Measurements from ENCODE around the gene FAM90A1. TPM values are rescaled to one million over a fixed set of nuclear protein-coding genes. Genes with fewer than 3 reads are reported as not detected.
"Not testable (repeated sequence)": the region's sequence is repeated elsewhere in the genome, so short reads cannot be mapped to it uniquely, and the experiment has no call there.

FAM90A1 gene, protein sequence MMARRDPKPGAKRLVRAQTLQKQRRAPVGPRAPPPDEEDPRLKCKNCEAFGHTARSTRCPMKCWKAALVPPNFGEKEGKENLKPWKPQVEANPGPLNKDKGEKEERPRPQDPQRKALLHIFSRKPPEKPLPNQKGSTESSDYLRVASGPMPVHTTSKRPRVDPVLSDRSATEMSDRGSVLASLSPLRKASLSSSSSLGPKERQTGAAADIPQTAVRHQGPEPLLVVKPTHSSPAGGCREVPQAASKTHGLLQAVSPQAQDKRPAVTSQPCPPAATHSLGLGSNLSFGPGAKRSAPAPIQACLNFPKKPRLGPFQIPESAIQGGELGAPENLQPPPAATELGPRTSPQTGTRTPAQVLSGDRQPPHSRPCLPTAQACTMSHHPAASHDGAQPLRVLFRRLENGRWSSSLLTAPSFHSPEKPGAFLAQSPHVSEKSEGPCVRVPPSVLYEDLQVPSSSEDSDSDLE
- total RNA-seq: not detected
- long read RNA-seq: 0 reads

DNA sequence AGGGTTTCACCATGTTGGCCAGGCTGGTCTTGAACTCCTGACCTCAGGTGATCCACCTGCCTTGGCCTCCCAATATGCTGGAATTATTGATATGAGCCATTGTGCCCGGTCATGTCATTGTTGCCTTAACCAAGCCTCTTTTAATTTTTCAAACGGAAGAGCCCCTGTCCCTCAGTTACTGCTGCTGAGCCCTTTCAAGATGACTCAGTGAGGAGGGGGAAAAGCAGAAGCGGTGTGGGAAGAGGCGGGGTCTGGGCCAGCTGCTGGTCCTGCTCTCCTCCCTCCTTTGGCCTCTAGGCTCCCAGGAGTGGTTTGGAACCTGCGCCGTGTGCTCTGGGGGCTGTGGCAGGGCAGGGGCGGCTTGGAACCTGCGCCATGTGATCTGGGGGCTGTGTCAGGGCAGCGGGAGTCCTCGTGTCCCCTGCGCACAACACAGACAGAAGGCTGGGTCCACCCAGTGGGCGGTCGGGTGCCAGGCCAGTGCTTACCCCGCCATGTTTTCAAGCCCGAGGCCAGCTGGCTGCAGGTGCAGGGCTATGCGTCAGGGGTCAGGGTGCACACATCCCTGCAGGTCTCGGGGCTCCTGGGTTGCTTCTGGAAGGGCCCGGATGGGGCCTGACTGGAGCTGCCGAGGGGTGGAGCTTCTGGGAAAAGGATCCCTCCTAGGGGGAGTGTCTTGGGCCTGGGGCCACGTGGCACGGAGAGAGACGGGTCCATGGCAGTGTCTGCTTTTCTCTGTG is at the start of gene FAM90A1:
FAM90A1 (minus strand) TSS at position 627 of the 740 bp plus-strand sequence. CDS start 2,786 bp downstream, outside the sequence.
- intact Hi-C loops (cut with DNase I); ATAC-seq (ENCODE audit: poor library complexity): not testable (repeated sequence)
- peak; percentile 54 for DNase-seq

DNA sequence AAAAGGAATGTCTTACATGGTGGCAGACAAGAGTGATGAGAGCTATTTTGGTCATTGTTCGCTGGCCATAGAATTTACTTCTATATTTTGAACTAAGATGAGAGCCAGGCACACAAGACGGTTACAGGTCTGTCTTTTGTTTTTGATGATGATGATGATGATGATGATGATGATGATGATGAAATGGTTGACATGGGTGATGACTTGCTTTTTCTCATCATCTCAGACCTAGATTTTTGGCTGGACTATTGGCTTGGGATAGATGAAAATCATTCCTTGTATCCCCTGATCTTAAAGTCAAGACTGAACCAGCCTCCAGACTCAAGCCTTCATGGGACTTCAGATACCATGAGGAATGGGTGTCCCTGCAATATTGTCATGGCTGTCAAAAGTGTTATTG is 49.0 kb upstream of the FAM90A1 start:
- intact Hi-C loops (cut with DNase I); DNase-seq; ATAC-seq (ENCODE audit: poor library complexity): not testable (repeated sequence)

DNA sequence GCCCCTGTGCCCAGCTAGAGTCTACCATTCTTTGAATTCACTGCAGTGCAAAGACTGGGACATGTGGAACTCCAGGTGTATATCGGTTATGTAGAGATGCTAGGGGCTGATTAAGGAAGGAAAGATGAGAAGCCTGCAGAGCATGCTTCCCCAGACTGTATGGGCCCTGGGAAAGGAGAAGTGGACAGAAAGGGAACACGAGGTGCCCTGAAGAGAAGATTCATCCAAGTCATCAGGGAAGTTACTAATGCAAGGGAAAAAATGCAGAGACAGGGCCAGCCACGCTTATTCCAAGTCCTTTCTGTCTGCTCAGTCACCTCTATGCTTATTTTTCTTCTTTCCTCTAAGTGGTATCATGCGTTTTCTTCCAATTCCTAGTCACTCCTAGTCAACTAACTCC is 39.3 kb upstream of the FAM90A1 start:
- ATAC-seq (ENCODE audit: poor library complexity); intact Hi-C loops (cut with DNase I); DNase-seq: not testable (repeated sequence)

DNA sequence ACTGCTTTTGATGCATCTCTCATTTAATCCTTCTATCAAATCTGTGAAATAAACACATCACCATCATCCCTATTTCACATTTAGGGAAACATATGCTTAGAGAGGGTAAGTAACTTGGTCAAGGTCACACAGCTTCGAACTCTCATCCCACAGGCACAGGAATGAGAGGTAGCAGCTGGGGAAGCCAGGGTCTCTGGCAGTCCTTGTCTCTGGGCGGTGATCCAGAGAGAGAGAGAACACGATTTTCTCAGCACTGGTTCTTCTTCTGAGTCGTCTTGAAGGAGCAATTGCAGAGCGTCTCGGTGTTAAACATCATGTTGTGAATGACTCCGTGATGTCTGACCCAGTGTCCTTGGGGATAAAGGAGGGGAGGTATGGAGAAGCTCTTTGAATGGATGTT is 36.8 kb upstream of the FAM90A1 start:
- ATAC-seq (ENCODE audit: poor library complexity); DNase-seq; intact Hi-C loops (cut with DNase I): not testable (repeated sequence)

DNA sequence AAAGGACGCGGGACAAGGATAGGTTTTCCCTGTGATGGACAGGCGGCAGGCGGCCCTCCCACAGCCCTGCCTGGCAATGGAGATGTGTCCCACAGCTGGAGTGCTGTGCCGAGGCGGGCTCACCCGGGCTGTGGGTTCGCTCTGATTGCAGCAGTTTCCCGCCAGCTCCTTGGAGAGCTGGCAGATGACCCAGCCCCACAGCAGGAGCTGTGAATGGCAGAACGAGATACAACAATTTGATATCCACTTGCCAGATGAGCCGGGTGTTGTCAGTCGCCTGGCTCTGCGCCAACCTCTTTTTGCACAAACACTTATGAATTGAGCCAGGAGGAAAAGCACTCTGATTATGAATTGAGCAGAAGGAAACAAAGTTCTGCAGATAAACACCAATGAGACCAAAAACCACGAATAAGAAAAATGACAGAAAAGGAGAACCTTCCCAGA is 33.7 kb upstream of the FAM90A1 start:
- peak; percentile 68 for DNase-seq
- intact Hi-C loops (cut with DNase I); ATAC-seq (ENCODE audit: poor library complexity): not testable (repeated sequence)

DNA sequence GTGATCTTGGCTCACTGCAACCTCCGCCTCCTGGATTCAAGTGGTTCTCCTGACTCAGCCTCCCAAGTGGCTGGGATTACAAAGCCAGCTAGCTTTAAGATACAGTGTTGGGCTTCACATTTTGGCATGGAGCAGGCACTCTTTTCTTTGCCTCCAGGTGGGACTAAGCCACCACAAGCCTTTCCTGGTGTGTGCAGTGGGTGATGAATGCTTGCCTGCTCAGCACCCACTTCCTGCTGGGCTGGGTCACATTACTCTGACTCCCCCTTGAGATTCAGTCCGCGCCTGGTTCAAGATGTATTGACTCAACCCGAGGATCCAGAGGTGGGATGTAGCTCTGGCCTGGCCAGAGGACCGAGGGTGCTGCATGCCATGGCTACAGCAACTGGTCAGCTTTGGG is 28.9 kb upstream of the FAM90A1 start:
- ATAC-seq (ENCODE audit: poor library complexity); intact Hi-C loops (cut with DNase I); DNase-seq: not testable (repeated sequence)

DNA sequence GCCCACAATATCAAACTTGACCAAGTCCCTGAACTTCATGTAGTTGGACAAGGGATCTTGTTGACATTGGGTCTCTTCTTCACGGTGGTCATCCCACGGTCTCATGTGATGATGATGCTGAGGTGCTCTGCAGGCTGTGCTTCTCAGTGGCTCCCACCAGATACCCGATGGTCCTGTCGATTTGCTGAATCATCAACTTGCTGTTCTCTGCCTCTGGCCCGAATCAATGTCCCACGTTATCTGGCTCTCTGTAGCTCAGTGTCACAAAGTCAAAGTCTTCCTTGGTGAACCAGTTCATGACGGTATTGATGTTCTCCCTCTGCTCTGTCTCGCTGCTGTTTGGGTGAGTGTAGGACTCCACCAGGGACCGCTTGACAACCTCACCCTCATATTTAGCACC is 27.3 kb upstream of the FAM90A1 start:
- DNase-seq; ATAC-seq (ENCODE audit: poor library complexity); intact Hi-C loops (cut with DNase I): not testable (repeated sequence)

DNA sequence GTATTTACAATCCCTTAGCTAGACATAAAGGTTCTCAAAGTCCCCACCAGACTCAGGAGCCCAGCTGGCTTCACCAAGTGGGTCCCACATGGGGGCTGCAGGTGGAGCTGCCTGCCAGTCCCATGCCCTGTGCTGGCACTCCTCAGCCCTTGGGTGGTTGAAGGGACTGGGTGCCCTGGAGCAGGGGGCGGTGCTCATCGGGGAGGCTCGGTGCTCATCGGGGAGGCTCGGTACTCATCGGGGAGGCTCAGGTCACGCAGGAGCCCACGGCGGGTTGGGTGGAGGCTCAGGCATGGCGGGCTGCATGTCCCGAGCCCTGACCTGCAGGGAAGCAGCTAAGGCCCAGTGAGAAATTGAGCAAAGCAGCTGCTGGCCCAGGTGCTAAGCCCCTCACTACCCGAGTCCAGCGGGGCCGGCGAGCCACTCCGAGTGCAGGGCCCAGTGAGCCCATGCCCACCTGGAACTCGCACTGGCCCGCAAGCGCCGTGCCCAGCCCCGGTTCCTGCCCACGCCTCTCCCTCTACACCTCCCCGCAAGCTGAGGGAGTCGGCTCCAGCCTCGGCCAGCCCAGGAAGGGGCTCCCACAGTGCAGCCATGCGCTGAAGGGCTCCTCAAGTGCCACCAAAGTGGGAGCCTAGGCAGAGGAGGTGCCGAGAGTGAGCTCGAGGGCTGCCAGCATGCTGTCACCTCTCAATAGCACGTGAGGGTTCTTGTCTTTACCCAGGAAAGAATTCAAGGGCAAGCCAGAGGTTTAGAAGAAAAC is 24.8 kb upstream of the FAM90A1 start:
- DNase-seq; ATAC-seq (ENCODE audit: poor library complexity); intact Hi-C loops (cut with DNase I): not testable (repeated sequence)

DNA sequence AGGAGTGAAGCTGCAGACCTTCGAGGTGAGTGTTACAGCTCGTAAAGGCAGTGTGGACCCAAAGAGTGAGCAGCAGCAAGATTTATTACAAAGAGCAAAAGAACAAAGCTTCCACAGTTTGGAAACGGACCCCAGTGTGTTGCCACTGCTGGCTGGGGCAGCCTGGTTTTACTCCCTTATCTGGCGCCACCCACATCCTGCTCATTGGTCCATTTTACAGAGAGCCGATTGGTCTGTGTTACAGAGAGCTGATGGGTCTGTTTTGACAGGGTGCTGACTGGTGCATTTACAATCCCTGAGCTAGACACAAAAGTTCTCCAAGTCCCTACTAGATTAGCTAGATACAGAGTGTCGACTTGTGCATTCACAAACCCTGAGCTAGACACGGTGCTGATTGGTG is 24.2 kb upstream of the FAM90A1 start:
- ATAC-seq (ENCODE audit: poor library complexity); DNase-seq; intact Hi-C loops (cut with DNase I): not testable (repeated sequence)

DNA sequence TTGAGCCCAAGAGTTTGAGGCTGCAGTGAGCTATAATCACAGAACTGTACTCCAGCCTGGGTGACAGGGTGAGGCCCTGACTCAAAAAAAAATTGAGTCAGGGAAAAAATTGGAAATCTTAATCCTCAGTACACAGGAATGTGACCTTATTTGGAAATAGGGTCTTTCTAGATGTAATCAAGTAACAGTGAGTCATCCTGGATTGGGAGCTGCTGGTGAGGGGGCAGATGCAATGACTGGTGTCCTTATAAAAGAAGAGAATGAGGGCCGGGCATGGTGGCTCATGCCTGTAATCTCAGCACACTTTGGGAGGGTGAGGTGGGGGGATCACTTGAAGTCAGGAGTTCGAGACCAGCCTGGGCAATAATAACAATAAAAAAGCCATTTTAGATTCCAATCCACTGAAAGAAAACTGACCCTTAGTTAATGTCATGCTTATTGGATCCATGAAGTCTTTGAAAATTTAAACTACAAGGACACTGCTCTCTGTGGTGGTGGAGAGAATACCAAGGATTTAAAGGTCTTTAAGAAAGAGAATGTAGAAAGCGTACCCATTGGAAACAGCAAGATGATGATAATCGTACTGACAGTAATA is 19.6 kb upstream of the FAM90A1 start:
- intact Hi-C loops (cut with DNase I); DNase-seq; ATAC-seq (ENCODE audit: poor library complexity): not testable (repeated sequence)

DNA sequence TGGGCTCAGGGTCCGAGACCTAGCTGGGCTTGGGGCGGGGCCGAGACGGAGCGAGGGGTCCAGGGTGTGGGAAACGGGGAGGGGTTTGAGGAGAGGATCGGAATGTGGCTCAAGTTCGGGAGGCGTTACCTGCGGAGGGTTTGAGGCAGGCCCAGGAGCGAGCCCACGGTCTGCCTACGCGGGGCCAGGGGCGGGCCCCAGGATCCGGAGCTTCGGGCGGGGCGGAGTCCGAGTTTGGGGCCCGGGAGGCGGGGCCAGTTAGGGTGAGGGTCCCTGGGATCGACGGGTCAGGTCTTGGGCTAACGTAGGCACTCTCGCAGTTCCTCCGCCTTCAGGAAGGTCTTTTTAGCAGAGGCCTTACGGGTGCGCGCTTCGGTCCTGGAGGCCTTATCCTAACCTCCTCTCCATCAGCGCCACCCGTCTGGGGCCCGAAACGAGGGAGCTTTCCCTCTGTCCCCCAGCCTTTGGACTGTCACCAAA is 16.3 kb upstream of the FAM90A1 start:
- intact Hi-C loops (cut with DNase I); ATAC-seq (ENCODE audit: poor library complexity): not testable (repeated sequence)
- DNase-seq: peak; percentile 83

DNA sequence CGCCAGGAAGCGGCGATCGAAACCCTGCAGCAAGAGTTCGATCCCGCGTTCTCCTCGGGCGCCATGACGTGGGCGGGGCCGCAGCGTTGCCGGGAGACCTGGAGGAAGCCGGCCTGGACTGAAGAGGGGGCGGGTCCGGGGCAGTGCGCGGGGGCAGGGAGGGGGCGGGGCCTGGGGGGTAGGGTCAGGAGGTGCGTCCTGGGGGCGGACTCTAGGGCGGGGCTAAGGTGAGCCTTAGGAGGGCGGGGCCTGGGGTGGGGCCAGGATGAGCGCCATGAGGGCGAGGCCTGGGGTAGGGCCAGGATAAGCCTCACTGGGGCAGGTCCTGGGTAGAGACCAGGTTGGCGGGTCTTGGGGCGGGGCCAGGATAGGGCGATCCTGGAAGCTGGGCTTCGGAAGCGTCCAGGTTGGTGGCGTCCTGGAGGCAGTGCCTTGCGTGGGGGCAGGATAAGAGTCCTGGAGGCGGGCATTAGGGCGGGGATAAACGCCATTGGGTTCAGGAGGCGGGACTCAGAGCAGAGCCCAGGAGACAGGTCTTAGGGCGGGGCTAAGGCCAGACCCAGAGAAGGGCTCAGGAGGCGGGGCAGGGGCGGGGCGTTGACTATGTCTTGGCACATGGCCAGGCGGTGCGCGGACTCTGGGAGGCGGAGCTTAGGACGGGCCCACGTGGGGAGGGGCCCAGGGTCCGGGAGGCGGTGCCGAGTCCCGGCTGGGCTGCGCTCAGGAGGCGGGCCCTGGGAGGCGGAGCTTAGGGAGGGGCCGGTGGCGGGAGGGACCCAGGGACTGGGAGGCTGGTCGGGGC is 15.7 kb upstream of the FAM90A1 start:
- ATAC-seq (ENCODE audit: poor library complexity) (peak; percentile 100), DNase-seq (peak; percentile 99)
- intact Hi-C loops (cut with DNase I): not testable (repeated sequence)

DNA sequence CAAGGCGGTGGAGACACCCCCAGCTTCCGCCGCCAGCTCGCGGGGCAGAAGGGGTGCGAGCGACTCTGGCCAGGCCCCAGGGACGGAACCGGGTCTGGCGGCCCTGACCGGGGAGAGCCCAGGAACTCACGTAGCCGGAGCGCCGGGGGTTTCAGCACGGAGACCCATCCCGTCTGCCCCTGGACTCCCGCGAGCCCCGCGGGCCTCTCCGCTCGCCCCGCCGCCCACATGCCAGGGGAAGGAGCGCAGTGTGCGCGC is 15.1 kb upstream of the FAM90A1 start:
- DNase-seq; intact Hi-C loops (cut with DNase I); ATAC-seq (ENCODE audit: poor library complexity): not testable (repeated sequence)

DNA sequence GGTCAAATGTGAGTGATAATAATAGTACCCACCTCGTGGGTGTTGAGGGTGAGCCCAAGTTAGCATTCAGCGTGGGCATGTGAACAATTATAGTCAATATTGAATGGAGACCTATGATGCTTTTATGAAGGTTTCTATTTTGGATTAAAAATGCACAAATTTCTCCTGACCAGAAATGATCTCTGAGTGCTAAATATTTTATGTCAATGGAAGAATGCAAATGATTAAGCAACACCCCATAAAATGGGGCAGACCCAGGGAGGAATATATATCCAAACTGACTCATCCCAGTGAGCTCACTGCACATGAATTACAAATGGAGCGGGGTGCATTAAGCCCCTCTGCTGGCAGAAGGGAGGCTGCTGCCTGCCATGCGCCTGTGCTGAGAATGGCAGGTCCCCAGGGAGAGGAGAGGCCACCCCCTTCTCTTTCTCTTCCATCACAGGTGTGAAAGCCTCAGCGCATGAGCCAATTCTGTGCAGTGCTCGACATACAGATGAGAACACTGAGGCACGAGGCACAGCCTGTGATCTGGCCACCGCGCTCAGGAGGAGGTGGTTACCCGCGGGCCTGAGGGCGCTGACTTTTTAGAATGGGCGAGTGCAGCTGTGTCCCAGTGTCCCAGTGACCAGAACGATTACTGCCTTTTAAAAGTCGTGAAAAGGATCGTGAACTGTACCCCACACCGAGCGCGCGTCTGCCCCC is 14.7 kb upstream of the FAM90A1 start:
- ATAC-seq (ENCODE audit: poor library complexity); DNase-seq; intact Hi-C loops (cut with DNase I): not testable (repeated sequence)

DNA sequence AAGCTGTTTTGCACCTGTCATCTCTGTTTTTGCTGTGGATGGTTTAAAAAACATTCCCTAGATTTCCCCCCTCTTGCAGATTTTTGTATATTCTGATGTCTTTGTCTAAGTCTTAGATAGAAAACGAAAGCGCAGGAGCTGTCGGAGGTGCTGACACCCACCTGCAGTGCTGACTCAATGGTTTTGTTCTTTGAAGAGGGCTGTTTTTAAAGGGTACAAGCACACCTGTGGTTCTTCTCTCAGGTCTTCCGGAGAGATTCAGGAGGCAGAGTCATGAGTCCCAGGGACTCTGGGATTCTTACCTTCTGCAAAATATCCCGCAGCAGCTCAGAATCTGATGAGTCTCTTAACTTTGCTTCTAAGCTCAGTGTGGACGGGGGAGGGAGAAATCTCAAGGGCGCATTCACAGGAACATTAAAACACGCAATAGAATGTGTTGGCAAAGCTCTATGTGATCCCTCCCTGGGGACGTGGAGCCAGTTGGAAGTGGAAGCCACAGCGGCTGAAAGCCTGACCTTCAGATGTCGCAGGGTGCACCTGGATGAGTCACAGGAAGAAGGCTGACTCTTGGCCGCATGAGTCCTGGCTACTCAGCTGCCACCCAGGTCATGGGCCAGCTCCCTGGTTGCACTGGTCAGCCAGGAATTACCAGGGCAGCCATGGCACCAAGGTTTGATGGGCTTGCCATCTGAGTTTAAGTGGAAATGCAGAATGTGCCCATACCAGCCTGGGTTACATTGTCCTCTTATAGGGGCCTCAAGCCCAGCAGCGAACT is 13.1 kb upstream of the FAM90A1 start:
- DNase-seq; intact Hi-C loops (cut with DNase I); ATAC-seq (ENCODE audit: poor library complexity): not testable (repeated sequence)

DNA sequence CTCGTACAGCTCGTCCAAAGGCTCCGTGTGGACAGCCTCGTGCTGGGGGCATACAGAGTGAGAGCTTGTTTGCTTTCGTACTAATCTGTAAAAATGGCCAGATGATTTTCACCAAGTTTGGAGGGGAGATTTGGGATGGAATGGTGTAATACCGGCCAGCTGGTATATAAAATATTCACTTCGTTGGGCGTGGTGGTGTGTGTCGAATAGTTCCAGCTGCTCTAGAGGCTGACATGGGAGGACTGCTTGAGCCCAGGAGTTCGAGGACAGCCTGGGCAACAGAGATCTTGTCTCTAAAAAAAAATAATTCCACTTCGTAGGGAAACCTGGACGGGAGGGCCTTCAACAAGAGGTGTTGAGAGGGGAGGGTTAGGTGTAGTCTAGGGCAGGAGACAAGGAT is 9.6 kb upstream of the FAM90A1 start:
- intact Hi-C loops (cut with DNase I): loop anchor here (5.0 kb wide), 1 partner anchor 130 kb away; no protein-coding TSS in a partner anchor
- DNase-seq; ATAC-seq (ENCODE audit: poor library complexity): not testable (repeated sequence)

Data from Right ventricle myocardium superior (tissue), 1 donor.